Measurements from ENCODE around the gene CADM3. TPM values are rescaled to one million over a fixed set of nuclear protein-coding genes. Genes with fewer than 3 reads are reported as not detected.

CADM3 gene
- polyA plus RNA-seq, 1 donor: 0.20 TPM

Other genes starting within 250 kb of the CADM3 start
- 0.15 TPM for gene PYHIN1, start 240.1 kb upstream of the CADM3 start, polyA plus RNA-seq (ENCODE audit: insufficient read length)
- 55.4 TPM for gene IFI16, start 161.7 kb upstream of the CADM3 start, polyA plus RNA-seq (ENCODE audit: insufficient read length)
- 0.08 TPM for gene AIM2, start 94.8 kb upstream of the CADM3 start, polyA plus RNA-seq (ENCODE audit: insufficient read length)
- 0.33 TPM for gene ACKR1, start 33.3 kb downstream of the CADM3 start, polyA plus RNA-seq (ENCODE audit: insufficient read length)
- gene FCER1A, start 130.7 kb downstream of the CADM3 start, polyA plus RNA-seq (ENCODE audit: insufficient read length): 0.37 TPM

Measured in left kidney (tissue), 1 donor.